Nephron progenitor cell (in vitro differentiated cells): ENCODE results near the gene MRPL21.
"Not testable (repeated sequence)": the region's sequence is repeated elsewhere in the genome, so short reads cannot be mapped to it uniquely, and the experiment has no call there.

Source experiments
- DNase-seq: peaks from one replicate; pipeline ENCODE4 v3.0.0; 2021
- H3K27ac Mint-ChIP-seq: 2 replicates; pipeline ENCODE4 v1.8.0; 2021; ENCODE audit warnings: mild to moderate bottlenecking, moderate library complexity, mixed read lengths
- H3K27me3 Mint-ChIP-seq: 2 replicates; pipeline ENCODE4 v1.8.0; 2021; ENCODE audit warnings: mild to moderate bottlenecking, low read depth, mixed read lengths; ENCODE audit not compliant: poor library complexity
- H3K36me3 Mint-ChIP-seq: 2 replicates; pipeline ENCODE4 v1.8.0; 2021; ENCODE audit warnings: low read depth, mixed read lengths
- H3K4me1 Mint-ChIP-seq: 2 replicates; pipeline ENCODE4 v1.8.0; 2021; ENCODE audit warnings: mixed read lengths
- H3K4me3 Mint-ChIP-seq: 2 replicates; pipeline ENCODE4 v1.8.0; 2021; ENCODE audit warnings: mild to moderate bottlenecking, moderate library complexity, mixed read lengths
- H3K9me3 Mint-ChIP-seq: 2 replicates; pipeline ENCODE4 v1.8.0; 2021; ENCODE audit warnings: mild to moderate bottlenecking, moderate library complexity, mixed read lengths
- TF ChIP-seq, protein P1 (sequence below): fragments of 200-600 bp; sonication (generic); IDR thresholded peaks from 2 replicates; pipeline ENCODE4 v1.5.0; 2021; ENCODE audit warnings: antibody characterized with exemption

The MRPL21 gene

DNA sequence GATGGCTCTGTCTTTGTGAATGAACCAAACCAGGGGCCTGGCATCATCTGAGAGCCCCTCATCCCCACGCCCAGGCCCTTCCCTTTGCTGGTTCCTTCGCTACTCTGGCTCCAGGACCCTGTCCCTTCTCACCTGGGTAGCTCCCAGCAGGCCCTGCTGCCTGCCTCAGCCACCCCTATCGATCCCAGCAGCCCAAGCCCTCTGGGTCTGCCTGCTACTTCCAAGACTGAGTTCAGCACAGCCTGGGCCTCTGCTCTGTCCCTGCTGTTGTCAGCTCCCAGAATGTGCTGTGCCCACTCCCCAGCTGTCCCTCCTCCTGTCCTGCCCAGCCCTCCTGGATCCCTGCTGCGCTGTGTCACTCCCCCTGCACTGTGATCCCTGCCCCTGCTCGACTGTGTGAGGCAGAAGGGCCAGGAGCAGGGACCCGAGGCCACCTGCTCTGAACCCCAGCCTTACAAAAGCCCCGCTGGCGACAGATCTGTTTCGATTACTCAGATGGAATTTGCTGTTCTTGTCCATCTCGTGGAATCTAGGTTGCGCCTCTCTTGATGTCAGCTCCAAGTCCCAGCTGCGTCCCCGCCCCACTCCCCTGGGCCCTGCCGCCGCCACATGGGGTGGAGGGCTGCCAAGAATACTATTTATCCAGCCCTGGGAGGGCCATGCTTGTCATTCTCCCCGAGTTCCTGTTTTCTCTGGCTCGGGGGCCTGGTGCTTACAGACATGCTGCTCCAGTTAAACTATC is 13.0 kb downstream of the MRPL21 start:
- Mint-ChIP-seq H3K36me3 (peaks cover 35% of the 10 kb centered on the region), H3K27me3 (peaks cover 2% of the 10 kb centered on the region), H3K4me3 (no peak overlapping the region), H3K27ac (peak overlapping the region; percentile 89), H3K9me3 (no peaks in the 10 kb centered on the region), H3K4me1 (peaks cover 10% of the 10 kb centered on the region)
- DNase-seq, result no peak
- TF ChIP-seq, protein P1, sequence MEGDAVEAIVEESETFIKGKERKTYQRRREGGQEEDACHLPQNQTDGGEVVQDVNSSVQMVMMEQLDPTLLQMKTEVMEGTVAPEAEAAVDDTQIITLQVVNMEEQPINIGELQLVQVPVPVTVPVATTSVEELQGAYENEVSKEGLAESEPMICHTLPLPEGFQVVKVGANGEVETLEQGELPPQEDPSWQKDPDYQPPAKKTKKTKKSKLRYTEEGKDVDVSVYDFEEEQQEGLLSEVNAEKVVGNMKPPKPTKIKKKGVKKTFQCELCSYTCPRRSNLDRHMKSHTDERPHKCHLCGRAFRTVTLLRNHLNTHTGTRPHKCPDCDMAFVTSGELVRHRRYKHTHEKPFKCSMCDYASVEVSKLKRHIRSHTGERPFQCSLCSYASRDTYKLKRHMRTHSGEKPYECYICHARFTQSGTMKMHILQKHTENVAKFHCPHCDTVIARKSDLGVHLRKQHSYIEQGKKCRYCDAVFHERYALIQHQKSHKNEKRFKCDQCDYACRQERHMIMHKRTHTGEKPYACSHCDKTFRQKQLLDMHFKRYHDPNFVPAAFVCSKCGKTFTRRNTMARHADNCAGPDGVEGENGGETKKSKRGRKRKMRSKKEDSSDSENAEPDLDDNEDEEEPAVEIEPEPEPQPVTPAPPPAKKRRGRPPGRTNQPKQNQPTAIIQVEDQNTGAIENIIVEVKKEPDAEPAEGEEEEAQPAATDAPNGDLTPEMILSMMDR, result no peak

GRCh38 chr11:68889948-68890446 is 13.6 kb downstream of the MRPL21 start:
- TF ChIP-seq, protein P1, result peak; percentile 41
- peaks cover 36% of the 10 kb centered on the region for H3K36me3 Mint-ChIP-seq
- DNase-seq, result peak; percentile 42
- peaks cover 10% of the 10 kb centered on the region for H3K4me1 Mint-ChIP-seq
- no peak overlapping the region for H3K27ac Mint-ChIP-seq
- H3K27me3 Mint-ChIP-seq, result peaks cover 2% of the 10 kb centered on the region
- H3K9me3 Mint-ChIP-seq, result no peaks in the 10 kb centered on the region
- no peak overlapping the region for H3K4me3 Mint-ChIP-seq

GRCh38 chr11:68884827-68885226 is 18.8 kb downstream of the MRPL21 start:
- not testable (repeated sequence) for H3K9me3 Mint-ChIP-seq, H3K27me3 Mint-ChIP-seq, H3K4me1 Mint-ChIP-seq

DNA sequence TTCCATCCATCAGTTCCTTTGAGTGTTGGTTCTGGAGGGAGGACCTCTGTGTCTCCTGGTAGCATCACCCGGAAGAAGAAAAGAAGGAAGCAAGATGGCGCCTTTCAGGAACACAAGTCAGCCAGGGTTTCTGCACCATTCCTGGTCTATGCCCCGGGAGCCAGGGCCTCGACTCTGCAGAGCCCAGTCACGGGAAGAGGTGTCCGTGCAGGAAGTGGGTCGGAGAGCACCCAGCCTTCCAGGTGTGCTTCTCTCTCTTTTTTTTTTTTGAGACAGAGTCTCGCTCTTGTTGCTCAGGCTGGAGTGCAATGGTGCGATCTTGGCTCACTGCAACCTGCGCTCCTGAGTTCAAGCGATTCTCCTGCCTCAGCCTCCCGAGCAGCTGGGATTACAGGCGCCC is 21.2 kb downstream of the MRPL21 start:
- Mint-ChIP-seq H3K27ac (no peak overlapping the region), H3K27me3 (peaks cover 2% of the 10 kb centered on the region), H3K9me3 (peaks cover 3% of the 10 kb centered on the region), H3K4me3 (no peak overlapping the region), H3K4me1 (no peaks in the 10 kb centered on the region), H3K36me3 (peaks cover 42% of the 10 kb centered on the region)
- DNase-seq, result no peak
- TF ChIP-seq, protein P1, result no peak

More at GRCh38 chr11:68884827-68885226, 18.8 kb downstream of the MRPL21 start:
- H3K36me3 Mint-ChIP-seq, result peaks cover 37% of the 10 kb centered on the region
- not testable (repeated sequence) for DNase-seq, H3K4me3 Mint-ChIP-seq, H3K27ac Mint-ChIP-seq

GRCh38 chr11:68881320-68881719 is 22.3 kb downstream of the MRPL21 start:
- Mint-ChIP-seq H3K36me3 (peaks cover 34% of the 10 kb centered on the region), H3K27me3 (peaks cover 2% of the 10 kb centered on the region), H3K27ac (no peak overlapping the region), H3K9me3 (peaks cover 3% of the 10 kb centered on the region), H3K4me3 (no peak overlapping the region), H3K4me1 (no peaks in the 10 kb centered on the region)
- DNase-seq, result no peak
- TF ChIP-seq, protein P1, result no peak

- Mint-ChIP-seq H3K9me3 (peaks cover 3% of the 10 kb centered on the region), H3K4me3 (no peak overlapping the region), H3K27ac (no peak overlapping the region), H3K4me1 (no peaks in the 10 kb centered on the region), H3K27me3 (peaks cover 2% of the 10 kb centered on the region), H3K36me3 (peaks cover 32% of the 10 kb centered on the region)
- TF ChIP-seq, protein P1, result no peak
- DNase-seq, result no peak
Observed at GRCh38 chr11:68880851-68881250, 22.8 kb downstream of the MRPL21 start.
